HS-27A (cell line): ENCODE measurements around the gene UBAC2.

Experiments
- DNase-seq: peaks from one replicate; pipeline ENCODE4 v3.0.0-alpha.2; 2012; ENCODE audit warnings: low read depth, missing footprints

Gene UBAC2

DNA sequence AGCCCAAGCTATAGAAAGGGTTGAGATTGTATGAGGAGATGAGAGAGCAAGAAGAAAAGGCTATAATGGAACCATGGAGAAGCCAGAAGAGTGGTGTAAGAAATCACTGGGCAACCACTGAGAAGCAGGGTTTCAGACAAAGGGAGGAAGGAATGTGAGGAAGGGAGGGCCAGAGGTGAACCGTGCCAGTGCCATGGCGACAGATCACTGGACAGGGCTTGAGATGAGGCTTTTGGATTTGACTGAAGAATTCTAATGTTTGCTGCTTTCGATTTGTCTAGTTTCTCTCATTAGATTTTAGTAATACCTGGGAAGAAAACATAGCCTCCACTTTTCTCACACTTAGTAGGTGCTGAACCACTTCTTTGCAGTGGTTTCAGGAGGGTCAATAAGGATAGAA lies 112.8 kb downstream of the UBAC2 start:
- DNase-seq: no peak

DNA sequence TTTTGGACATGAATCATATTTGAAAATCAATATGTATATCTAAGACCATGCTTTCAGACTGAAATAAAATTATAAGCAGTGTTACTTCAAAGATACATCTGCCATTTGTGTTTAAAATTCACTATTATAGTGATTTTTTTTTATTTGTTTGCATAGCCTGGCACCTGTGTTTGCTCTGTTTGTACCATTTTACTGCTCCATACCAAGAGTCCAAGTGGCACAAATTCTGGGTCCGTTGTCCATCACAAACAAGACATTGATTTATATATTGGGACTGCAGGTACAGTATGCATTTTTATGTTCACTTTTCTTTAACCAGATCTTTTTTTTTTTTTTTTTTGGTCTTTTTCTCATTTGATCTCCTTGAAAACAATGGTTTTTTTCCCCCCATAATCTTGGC lies 113.3 kb downstream of the UBAC2 start:
- no peak for DNase-seq

DNA sequence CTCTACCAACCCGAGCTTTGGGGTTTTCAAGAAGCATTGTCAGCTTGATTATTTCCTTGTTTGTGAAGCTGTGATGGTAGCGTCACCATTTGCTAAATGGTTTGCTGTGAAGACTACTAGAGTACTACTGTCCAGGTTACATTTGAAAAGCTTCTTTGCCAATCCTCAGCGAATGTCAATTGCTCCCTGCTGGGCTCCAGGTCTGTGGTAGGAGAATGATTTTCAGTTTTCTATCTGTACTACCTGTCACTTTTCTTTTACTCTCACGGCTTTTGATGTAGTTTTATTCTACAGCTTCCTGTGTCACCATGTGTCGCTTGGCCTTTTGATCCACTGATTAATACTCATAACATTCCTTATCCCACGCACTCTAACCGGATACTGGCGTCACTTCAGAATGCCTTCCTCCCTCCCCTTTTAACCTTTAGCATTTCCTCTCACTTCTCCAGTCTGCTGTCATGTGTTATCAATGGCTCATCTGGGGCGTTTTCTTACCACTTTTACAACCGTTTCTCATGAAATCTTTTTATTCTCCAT lies 114.1 kb downstream of the UBAC2 start:
- DNase-seq: no peak

DNA sequence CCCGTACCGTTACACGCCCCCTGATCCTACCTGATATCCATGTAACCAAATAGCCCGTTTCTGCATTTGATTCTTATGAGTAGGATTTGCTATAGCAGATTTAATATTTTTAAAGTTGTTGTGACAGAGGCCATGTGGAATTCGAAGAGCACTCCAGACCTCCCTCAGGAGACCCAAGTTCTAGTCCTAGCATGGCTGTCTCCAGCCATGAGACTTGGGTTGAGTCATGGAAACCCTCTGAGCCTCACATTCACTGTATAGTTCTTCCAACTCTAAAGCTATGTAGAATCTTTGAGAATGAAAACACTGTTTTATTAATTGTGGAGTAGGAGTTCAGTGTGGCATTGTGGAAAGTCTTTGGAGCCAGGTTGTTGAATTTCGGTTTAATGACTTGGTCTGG lies 114.5 kb downstream of the UBAC2 start:
- no peak for DNase-seq

DNA sequence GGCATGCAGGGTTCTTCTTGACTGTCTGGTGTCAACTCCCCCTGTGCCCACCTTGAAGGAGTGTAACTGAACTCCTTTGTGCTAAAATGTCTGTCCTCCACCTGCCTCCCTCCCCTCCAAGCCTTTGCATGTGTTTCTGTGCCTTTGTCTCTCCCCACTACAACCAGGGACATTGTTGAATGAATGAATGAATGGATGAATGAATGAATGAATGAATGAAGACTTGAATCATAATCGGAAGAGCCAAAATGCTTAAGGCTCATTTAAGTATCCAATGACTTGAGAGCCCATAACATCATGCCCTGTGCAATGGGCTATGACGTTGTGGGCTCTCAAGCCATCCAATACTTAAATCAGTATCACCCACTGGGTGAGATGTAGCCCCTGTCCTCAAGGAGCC lies 115.6 kb downstream of the UBAC2 start:
- no peak for DNase-seq

DNA sequence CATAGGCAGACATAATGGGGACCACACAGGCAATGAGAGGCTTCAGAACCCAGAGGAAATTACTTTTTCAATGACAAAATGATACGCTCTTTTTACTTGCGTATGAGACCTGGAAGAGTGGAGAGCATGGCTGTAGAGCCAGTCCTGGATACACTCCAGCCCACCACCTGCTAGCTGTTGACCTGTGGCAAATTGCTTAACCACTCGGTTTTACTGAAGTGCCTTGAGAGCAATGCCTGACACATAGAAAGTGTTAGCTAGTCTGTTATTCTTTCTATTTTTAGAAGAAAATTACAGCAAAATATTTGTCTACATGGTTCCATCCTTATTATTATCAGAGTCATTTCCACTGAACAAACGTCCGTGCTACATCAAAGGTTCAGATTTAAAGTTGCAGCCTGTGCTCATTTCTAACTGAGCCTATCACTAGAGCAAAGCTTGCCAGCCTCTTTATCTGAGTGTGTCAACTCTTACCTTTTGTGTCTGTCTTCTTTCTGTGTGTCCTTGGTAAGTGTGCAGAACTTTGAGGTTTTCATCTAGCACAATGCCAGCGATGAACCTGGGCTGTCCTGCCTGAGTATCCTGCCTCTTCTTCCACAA lies 116.1 kb downstream of the UBAC2 start:
- DNase-seq: no peak

DNA sequence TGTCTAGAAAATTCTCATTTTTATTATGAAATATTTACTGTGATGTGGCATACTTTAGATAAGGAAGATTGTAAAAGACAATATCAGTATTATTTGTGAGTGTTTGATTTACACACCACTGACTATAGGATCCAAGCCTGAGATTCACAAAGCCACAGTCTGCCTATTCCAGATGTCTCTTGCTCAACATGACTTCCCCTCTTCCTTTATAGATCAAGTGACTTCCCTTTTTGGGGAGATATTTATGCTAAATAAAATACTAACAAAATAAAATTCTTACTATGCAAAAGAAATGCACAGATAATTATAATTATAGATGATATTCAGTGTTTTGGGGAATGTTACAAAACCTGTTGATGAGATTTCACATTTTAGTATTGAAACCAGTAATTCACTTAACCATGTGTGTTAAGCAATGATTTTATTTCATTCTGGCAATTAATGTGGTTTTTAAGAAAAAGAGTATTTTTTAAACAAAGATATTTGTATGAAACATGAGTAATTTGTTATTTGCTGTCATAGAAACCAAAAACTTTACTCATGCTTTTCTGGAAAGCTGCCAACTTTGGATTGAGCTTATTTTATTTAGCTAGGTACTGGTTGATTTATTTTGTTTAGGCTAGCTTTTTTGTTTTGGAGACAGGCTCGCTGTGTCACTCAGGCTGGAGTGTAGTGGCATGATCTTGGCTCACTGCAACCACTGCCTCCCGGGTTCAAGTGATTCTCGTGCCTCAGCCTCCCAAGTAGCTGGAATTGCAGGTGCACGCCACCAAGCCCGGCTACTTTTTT lies 120.2 kb downstream of the UBAC2 start:
- DNase-seq: peak; percentile 50

DNA sequence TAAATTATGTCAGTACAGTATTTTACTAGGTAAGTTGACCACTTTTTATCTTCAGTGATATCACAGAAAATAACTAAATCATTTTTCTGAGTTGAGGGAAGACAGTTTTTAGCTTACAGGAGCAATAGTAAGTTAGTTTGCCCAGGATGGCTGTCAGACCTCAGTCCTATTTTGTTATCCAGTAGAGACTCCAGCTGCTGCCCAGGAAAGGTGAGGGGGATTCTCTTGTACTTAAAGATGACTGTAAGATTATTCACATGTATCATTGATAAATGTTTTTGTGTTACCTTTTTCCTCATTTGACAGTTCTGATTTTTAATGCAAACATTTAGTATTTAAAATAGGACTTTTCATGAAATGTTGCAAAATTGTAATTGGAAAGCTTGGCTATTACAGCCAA lies 121.1 kb downstream of the UBAC2 start:
- DNase-seq: no peak

DNA sequence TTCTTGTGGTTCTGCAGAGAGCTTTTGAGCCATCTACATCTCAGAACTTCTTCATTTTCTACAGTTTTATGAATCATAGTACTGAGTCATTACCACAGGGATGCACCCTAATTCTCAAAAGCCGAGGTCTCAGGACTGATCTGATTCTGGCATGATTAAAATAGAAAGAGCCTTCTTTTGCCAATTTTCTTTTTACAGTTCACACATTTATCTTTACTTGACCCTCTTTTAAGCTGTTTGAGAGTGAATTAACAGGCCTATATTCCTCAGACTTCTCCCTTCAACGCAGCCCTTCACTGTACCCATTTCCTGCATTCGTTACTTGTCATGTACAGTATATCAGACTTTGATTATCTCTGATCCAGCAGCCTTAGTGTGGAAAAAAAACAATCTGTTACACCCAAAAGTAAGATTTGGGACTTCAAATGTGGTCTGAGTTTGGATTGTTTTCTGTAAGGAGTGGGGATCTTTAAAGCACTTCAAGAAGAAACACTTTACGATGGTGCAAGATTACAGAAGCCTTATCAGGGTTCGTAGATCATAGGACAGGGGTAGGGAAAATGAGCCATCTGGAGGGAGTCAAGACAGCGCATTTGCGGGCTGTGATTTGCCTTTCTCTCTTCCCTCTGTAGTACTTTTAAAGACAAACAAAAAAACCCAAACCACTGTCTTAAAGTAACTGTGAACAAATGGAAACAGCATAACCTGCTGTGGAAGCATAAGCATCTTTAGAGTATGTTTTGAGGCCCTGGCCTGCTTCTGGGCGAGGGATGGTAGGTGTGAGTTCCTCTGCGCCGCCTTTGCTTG lies 121.8 kb downstream of the UBAC2 start:
- DNase-seq: peak; percentile 26

DNA sequence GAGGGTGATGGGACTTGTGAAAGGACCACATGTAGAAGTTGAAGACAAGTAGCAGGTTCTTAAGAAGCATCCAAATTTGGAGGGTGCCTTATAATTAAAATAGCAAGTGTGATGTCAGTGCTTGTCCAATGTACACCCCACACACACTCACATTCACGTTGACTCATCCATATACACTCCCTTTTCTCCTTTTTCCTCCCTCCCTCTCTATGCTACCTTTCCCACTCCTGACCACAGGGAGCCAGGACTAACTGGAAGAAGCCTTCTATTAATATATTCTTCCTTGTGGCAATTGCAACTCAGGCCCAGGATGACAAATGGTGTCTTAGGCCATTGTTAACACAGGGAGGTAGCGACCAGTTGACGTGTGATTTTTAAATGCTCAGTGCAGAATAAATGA lies 122.8 kb downstream of the UBAC2 start:
- DNase-seq: no peak

DNA sequence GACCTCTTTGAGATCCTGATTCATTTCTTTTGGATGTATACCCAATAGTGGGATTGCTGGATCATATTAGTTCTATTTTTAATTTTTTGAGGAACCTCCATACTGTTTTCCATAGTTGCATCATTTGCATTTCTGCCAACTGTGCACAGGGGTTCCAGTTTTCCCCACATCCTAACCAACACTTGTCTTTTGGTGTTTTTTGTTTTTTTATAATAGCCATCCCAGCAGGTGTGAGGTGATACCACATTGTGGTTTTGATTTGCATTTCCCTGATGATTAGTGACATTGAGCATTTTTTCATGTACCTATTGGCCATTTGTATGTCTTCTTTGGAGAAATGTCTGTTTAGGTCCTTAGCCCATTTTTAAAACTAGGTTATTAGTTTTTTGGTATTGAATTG lies 125.4 kb downstream of the UBAC2 start:
- no peak for DNase-seq

DNA sequence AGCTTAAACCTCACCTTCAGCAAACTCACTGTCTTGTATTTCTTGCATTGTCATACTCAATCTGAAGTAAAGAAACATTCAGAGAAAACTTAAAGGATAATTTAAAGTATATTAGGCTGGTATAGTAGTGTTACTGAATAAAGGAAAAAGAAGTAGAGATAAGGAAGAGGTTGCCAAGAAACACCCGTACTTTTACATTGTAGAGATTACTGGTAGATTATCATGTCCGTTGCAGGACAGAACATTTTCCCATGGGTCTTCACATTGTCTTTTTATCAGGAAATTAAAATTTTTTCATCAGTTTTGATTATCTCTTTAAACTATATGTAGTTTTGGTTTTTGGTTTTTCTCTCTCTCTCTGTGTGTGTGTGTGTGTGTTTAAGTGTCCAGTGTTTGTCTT lies 126.5 kb downstream of the UBAC2 start:
- DNase-seq: no peak

DNA sequence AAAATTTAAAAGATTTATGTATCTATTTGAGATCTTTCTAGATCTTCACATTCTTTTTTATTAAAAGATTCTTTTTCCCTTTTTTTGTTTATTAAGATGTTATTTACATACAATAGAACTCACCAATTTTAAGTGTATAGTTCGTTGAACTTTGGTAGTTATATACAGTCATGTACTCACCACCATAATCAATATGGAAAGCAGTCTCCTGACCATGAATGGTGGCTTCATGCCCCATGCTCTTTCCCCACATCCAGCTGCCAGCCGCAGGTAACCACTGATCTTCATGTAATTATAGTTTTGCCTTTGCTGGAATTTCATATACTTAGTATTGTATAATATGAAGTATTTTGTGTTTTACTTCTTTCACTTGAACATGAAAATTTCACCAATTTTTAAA lies 127.1 kb downstream of the UBAC2 start:
- DNase-seq: no peak

DNA sequence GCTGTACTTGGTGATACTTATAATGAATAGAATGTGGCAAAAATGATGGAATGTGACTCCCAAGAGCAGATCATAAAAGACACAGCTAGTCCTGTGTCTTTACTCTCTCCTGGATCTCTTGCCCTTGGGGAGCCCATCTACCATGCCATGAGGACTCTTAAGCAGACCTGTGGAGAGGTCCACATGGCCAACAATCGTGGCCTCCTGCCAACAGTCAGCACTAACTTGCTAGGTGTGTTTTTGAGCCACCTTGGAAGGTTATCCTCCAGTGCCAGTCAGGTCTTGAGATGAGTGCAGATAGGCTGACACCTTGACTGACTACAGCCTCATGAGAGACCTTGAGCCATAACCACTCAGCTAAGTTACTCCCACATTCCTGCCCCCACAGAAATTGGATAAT lies 128.8 kb downstream of the UBAC2 start:
- DNase-seq: no peak

DNA sequence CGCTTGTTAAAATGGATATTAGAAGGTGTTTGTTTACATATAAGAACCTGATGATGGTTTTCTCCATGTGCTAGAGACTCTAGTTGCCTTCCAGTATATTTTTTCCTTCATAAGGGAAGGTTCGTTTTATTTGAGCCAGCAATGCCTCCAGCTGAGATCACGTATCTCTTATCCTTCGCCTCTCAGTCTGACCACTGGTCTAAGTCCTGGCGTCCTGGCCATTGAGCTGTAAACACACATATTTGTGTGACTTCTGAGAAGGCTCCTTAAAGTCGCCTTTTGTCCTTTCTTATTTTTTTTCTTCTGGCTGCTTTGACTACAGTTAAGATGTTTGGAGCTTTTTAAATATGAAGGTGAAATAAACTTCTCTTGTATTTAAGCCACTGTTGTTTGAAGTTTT lies 130.3 kb downstream of the UBAC2 start:
- no peak for DNase-seq

DNA sequence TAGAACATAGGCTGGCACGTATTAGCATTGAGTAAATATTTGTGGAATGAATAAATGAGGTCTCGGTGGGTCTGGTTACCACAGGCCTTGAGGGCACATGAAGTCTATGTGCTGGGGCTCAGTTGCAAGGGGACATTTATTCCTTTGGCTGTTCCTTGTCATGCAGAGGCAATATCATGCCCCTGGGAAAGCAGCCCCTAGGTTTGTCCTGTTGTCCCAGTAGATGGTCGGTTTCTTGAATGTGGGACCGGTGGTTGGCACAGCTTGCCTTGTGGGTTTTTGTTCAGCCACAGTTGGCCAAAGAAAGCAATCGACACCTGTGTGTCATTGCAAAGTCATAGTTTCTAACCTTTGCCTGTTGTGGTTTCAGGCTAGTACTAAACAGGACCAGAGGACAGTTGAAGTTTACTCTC lies 131.2 kb downstream of the UBAC2 start:
- no peak for DNase-seq

DNA sequence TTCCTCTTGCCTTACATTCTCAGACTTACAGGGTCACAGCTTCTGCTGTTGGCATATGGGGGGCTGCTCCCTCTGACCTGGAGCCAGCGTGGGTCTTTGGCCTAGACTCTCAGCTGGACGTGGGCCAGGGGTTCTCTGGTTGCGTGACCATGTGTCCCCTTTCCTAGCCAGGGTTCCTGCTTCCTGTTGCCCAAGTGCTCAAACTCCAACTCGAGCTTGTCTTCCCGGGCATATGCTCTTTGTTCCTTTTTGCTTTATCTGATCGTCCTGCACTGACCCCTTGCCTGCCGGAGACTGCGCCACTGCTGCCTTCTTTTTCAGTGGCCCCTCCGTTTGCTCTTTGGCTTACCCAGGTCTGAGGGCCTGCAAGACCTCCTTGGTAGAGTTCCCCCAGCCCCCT lies 131.8 kb downstream of the UBAC2 start:
- DNase-seq: no peak

DNA sequence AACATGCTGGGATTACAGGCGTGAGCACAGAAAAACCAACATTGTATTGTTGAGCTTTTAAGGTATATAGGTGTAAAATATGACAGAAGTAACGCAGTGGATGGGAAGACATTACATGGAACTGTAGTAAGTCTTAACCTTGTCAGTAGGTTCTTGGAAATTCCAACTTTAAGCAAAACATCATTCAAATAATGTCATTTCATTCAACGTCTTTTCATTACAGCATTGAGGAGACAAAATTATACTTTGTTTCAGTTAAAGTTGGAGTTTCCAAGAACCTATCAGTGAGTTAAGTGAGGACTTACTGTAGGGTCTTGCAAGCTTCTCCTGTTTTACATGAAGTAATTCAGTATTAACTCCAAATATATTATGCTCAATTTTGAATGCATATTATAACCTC lies 133.6 kb downstream of the UBAC2 start:
- no peak for DNase-seq

DNA sequence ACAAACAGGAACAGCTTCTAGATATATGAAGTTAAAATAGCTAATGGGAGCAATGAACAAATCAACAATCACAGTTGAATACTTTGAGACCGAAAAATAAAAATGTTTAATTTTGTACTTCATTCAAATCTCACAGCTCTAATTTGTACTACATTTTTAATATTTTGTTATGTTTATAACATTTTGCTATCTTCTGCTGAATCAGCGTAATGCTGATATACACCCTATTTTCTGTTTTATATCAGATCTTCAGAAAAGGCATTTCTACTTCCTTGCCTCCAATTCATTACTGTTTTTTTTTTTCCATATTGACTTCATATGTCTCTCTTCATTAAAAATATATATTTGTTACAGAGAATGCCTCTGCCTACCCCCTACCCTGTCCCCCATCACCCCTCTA lies 134.4 kb downstream of the UBAC2 start:
- no peak for DNase-seq

DNA sequence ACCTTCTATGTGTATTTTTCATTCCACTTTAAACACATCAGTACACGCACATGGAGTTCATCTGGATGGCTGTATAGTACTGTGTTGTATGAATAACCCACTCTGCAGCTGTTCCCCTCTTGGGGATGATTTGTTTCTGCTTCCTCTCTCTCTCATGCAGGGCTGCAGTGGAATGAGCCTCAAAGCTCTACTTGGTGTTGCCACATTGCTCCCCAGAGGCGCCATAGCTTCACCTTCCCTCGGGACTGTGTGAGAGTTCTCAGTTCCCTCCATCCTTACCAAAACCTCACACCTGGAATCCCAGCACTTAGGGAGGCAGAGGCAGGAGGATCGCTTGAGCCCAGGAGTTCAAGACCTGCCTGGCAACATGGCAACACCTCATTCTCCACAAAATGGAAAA lies 134.9 kb downstream of the UBAC2 start:
- no peak for DNase-seq

DNA sequence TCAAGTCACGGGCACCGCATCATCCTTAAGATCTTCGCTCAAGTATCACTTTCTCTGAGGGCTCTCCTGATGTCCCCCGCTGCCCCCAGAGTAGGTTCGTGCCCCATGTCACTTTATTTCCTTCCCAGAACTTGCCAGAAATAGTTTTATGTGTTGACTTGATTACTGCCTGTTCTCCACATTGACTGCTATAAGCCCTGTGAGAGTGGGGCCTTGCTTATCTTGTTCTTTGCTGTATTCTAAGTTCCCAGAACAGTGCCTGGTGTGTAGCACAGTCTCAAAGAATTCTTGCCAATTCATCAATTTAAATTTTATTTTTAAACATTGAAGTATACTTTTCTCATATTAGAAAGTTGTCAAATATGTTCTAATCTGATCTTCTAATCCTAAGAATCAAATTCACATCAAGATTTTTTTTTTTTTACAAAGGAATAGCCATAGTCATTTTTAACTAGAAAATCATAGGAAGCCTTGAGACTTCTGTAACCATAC lies 138.6 kb downstream of the UBAC2 start:
- DNase-seq: no peak

DNA sequence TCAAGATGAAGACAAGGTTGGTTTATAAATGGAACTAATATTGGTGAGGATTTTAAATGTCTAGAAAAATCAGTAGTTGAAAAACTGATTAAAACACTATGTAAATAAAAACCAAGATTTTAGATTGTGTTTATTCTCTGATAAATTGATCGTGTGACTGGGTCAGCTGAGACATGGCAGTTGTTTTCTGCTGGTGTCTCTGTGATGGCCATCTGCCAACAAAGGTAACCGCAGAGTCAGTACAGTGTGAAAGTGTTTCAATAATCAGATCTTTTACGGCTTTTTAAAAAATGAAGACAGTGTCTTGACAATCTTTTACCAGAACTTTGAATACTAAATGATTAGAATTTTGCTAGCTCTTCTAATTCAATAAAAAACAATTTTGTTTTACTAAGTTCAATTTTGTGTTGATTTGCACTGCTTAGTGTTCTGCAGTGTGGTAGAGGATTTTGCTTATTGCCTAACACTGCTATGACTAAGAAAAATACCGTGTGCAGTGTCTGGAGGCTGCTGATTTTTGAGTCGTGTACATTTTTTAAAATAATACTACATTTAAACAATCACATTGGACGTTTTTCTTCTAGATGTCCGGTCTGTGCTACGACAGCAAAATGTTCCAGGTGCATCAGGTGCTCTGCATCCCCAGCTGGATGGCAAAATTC lies 139.2 kb downstream of the UBAC2 start:
- DNase-seq: no peak
